ENCODE results near the gene CYFIP2.
"Not testable (repeated sequence)": the region's sequence is repeated elsewhere in the genome, so short reads cannot be mapped to it uniquely, and the experiment has no call there.

Gene CYFIP2

DNA sequence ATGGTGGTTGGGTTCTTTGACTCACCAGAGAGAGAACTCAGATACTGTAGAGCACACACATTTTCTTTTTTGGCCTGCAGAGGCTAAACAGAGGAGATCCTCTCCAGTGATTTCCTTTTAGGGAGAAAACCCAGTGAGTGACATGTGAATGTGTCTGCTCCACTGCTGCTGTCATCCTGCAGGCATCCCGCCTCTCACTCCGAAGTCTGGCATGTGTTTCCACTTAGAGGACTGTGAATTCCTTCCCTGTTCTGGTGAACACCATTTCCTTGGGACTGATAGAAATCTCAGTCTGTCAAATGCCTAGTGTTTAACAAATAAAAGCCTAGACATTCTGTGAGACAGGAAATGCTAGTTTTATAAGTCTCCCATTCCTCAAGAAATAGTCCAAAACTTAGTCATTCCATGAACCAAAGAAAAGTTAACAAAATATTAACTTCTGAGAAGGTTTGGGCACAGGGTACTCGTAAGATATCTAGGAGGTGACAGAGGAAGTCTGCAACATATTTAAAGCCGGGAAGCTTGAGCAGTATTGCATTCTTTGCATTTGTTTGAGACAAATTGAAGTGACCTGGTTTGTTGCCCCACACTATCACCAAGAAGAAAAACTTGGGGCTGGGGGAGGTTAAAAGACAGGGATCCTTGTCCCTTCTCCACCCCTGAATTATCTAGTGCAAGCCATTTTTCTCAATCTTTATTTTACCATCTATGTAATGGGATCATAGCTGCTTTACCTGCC is 119.2 kb downstream of the CYFIP2 start:
- peak overlapping the region; percentile 93 for H3K27ac ChIP-seq (ENCODE audit: low read length)
- peaks cover 7 to 12% of the 10 kb centered on the region in 2 donors for H3K4me1 ChIP-seq (ENCODE audit: control insufficient read depth in 1 of 2, insufficient read depth in 2 of 2, low read length in 2 of 2)
- H3K36me3 ChIP-seq (ENCODE audit: control insufficient read depth in 1 of 2, insufficient read depth in 2 of 2, low read length in 2 of 2) = no peaks in the 10 kb centered on the region
- H3K27me3 ChIP-seq (ENCODE audit: low read depth, low read length) = no peaks in the 10 kb centered on the region
- H3K4me3 ChIP-seq (ENCODE audit: low read depth in 1 of 2, low read length in 2 of 2) = no peak overlapping the region
- H3K9me3 ChIP-seq (ENCODE audit: control insufficient read depth in 1 of 2, low read length in 2 of 2) = no peaks in the 10 kb centered on the region

GRCh38 chr5:157387041-157387563 is 121.2 kb downstream of the CYFIP2 start:
- H3K36me3 ChIP-seq (ENCODE audit: control insufficient read depth in 1 of 2, insufficient read depth in 2 of 2, low read length in 2 of 2) = peaks cover 0 to 4% of the 10 kb centered on the region in 2 donors
- H3K4me1 ChIP-seq (ENCODE audit: control insufficient read depth in 1 of 2, insufficient read depth in 2 of 2, low read length in 2 of 2) = peaks cover 7 to 12% of the 10 kb centered on the region in 2 donors
- no peaks in the 10 kb centered on the region for H3K27me3 ChIP-seq (ENCODE audit: low read depth, low read length)
- no peak overlapping the region for H3K4me3 ChIP-seq (ENCODE audit: low read depth in 1 of 2, low read length in 2 of 2)
- peak overlapping the region; percentile 76 for H3K27ac ChIP-seq (ENCODE audit: low read length)
- no peaks in the 10 kb centered on the region for H3K9me3 ChIP-seq (ENCODE audit: control insufficient read depth in 1 of 2, low read length in 2 of 2)

GRCh38 chr5:157387683-157388093 is 121.8 kb downstream of the CYFIP2 start:
- peak overlapping the region; percentile 76 for H3K27ac ChIP-seq (ENCODE audit: low read length)
- H3K4me1 ChIP-seq (ENCODE audit: control insufficient read depth in 1 of 2, insufficient read depth in 2 of 2, low read length in 2 of 2) = peaks cover 7 to 12% of the 10 kb centered on the region in 2 donors
- no peak overlapping the region for H3K4me3 ChIP-seq (ENCODE audit: low read depth in 1 of 2, low read length in 2 of 2)
- no peaks in the 10 kb centered on the region for H3K9me3 ChIP-seq (ENCODE audit: control insufficient read depth in 1 of 2, low read length in 2 of 2)
- no peaks in the 10 kb centered on the region for H3K27me3 ChIP-seq (ENCODE audit: low read depth, low read length)
- peaks cover 0 to 4% of the 10 kb centered on the region in 2 donors for H3K36me3 ChIP-seq (ENCODE audit: control insufficient read depth in 1 of 2, insufficient read depth in 2 of 2, low read length in 2 of 2)

DNA sequence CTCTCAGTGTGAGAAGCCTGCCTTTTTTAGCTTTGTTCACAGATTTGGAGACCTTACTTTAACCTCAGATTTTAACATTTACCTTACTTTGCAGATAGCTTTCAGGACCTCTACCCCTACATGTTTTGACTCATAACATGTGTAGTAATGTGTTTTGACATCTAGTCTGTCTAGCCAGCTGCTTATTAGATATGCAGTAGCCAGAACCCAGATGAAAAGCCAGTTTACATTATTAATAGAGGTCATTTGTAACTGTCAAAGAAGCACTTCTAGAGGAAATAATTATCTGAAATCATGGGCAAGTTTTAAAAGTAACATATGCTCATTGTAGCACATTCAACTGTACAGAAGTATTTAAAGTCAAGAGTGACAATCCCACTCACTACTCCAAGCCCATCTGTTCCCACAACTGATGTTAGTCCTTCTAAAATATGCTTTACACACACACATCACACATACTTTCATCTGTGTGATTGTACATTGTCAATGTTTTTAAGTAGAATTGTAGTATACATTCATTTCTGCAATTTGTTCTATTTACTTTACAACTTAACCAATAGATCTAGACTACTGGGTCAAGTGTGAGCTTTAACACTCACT is 122.3 kb downstream of the CYFIP2 start:
- no peaks in the 10 kb centered on the region for H3K9me3 ChIP-seq (ENCODE audit: control insufficient read depth in 1 of 2, low read length in 2 of 2)
- no peaks in the 10 kb centered on the region for H3K27me3 ChIP-seq (ENCODE audit: low read depth, low read length)
- H3K36me3 ChIP-seq (ENCODE audit: control insufficient read depth in 1 of 2, insufficient read depth in 2 of 2, low read length in 2 of 2) = peaks cover 0 to 4% of the 10 kb centered on the region in 2 donors
- no peak overlapping the region for H3K4me3 ChIP-seq (ENCODE audit: low read depth in 1 of 2, low read length in 2 of 2)
- peaks cover 7 to 12% of the 10 kb centered on the region in 2 donors for H3K4me1 ChIP-seq (ENCODE audit: control insufficient read depth in 1 of 2, insufficient read depth in 2 of 2, low read length in 2 of 2)
- H3K27ac ChIP-seq (ENCODE audit: low read length) = peak overlapping the region; percentile 76

GRCh38 chr5:157389103-157389502 is 123.2 kb downstream of the CYFIP2 start:
- Histone ChIP-seq H3K27me3 (ENCODE audit: low read depth, low read length) (no peaks in the 10 kb centered on the region), H3K4me3 (ENCODE audit: low read depth in 1 of 2, low read length in 2 of 2) (no peak overlapping the region), H3K36me3 (ENCODE audit: control insufficient read depth in 1 of 2, insufficient read depth in 2 of 2, low read length in 2 of 2) (peaks cover 0 to 4% of the 10 kb centered on the region in 2 donors), H3K4me1 (ENCODE audit: control insufficient read depth in 1 of 2, insufficient read depth in 2 of 2, low read length in 2 of 2) (peaks cover 7 to 8% of the 10 kb centered on the region in 2 donors), H3K9me3 (ENCODE audit: control insufficient read depth in 1 of 2, low read length in 2 of 2) (no peaks in the 10 kb centered on the region), H3K27ac (ENCODE audit: low read length) (no peak overlapping the region)

GRCh38 chr5:157390133-157390532 is 124.2 kb downstream of the CYFIP2 start:
- Histone ChIP-seq H3K27ac (ENCODE audit: low read length) (no peak overlapping the region), H3K27me3 (ENCODE audit: low read depth, low read length) (no peaks in the 10 kb centered on the region), H3K36me3 (ENCODE audit: control insufficient read depth in 1 of 2, insufficient read depth in 2 of 2, low read length in 2 of 2) (peaks cover 0 to 4% of the 10 kb centered on the region in 2 donors), H3K9me3 (ENCODE audit: control insufficient read depth in 1 of 2, low read length in 2 of 2) (no peaks in the 10 kb centered on the region), H3K4me3 (ENCODE audit: low read depth in 1 of 2, low read length in 2 of 2) (no peak overlapping the region), H3K4me1 (ENCODE audit: control insufficient read depth in 1 of 2, insufficient read depth in 2 of 2, low read length in 2 of 2) (peaks cover 4 to 7% of the 10 kb centered on the region in 2 donors)

GRCh38 chr5:157390551-157391297 is 124.8 kb downstream of the CYFIP2 start:
- no peak overlapping the region for H3K27ac ChIP-seq (ENCODE audit: low read length)
- no peaks in the 10 kb centered on the region for H3K27me3 ChIP-seq (ENCODE audit: low read depth, low read length)
- no peak overlapping the region for H3K4me3 ChIP-seq (ENCODE audit: low read depth in 1 of 2, low read length in 2 of 2)
- no peaks in the 10 kb centered on the region for H3K9me3 ChIP-seq (ENCODE audit: control insufficient read depth in 1 of 2, low read length in 2 of 2)
- peaks cover 0 to 4% of the 10 kb centered on the region in 2 donors for H3K36me3 ChIP-seq (ENCODE audit: control insufficient read depth in 1 of 2, insufficient read depth in 2 of 2, low read length in 2 of 2)
- H3K4me1 ChIP-seq (ENCODE audit: control insufficient read depth in 1 of 2, insufficient read depth in 2 of 2, low read length in 2 of 2) = peaks cover 4% of the 10 kb centered on the region in 2 donors

- no peaks in the 10 kb centered on the region for H3K4me1 ChIP-seq (ENCODE audit: control insufficient read depth in 1 of 2, insufficient read depth in 2 of 2, low read length in 2 of 2)
- H3K4me3 ChIP-seq (ENCODE audit: low read depth in 1 of 2, low read length in 2 of 2) = no peak overlapping the region
- no peaks in the 10 kb centered on the region for H3K9me3 ChIP-seq (ENCODE audit: control insufficient read depth in 1 of 2, low read length in 2 of 2)
- H3K27ac ChIP-seq (ENCODE audit: low read length) = no peak overlapping the region
- H3K27me3 ChIP-seq (ENCODE audit: low read depth, low read length) = no peaks in the 10 kb centered on the region
- no peaks in the 10 kb centered on the region for H3K36me3 ChIP-seq (ENCODE audit: control insufficient read depth in 1 of 2, insufficient read depth in 2 of 2, low read length in 2 of 2)
Measured at GRCh38 chr5:157398305-157398704, 132.4 kb downstream of the CYFIP2 start.

DNA sequence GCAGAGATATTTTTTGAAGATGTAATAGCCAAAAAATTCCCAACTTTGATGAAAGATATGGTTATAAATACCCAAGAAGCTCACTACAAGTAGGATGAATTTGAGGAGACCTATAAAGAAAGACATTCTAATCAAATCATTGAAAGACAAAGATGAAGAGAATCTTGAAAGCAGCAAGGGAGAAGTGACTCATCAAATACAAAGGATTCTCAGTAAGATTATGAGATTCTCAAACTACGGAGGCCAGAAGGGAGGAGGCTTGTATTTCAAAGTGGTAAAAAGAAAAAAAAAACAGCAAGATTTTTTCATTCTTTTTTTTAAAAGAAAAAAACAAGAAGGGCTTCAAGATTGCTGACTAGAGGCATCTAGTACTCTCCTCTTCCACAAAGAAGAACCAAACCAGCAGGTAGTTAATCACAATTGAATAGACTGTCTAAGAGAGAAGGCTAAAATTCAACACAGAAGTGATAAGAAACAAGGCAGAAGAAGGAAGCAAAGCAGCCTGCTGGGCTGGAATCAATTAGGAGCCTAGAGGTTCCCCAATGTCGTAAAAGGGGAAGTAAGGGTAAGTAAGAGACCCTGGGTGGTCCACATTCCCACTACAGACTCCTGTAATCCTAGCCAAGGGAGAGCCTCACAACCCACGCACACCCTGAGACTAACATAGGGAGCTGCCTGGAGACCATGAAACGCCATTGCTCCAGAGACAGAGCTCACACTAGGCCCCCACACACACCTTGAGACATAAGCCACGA is 135.0 kb downstream of the CYFIP2 start:
- no peaks in the 10 kb centered on the region for H3K4me1 ChIP-seq (ENCODE audit: control insufficient read depth in 1 of 2, insufficient read depth in 2 of 2, low read length in 2 of 2)
- H3K9me3 ChIP-seq (ENCODE audit: control insufficient read depth in 1 of 2, low read length in 2 of 2) = no peaks in the 10 kb centered on the region
- H3K27me3 ChIP-seq (ENCODE audit: low read depth, low read length) = no peaks in the 10 kb centered on the region
- no peak overlapping the region for H3K27ac ChIP-seq (ENCODE audit: low read length)
- H3K4me3 ChIP-seq (ENCODE audit: low read depth in 1 of 2, low read length in 2 of 2) = no peak overlapping the region
- no peaks in the 10 kb centered on the region for H3K36me3 ChIP-seq (ENCODE audit: control insufficient read depth in 1 of 2, insufficient read depth in 2 of 2, low read length in 2 of 2)

DNA sequence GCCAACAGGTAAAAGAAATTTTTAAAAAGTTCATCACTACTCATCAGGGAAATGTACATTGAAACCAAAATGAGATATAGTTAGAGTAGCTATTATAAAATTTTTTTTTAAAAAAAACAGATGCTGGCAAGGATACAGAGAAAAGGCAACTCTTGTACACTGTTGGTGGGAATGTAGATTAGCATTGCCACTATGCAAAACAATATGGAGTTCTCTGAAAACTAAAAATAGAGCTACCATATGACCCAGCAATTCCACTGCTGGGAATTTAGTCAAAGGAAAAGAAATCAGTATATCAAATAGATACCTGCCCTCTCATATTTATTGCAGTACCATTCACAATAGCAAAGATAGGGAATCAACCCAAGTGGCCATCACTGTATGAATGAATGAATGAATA is 149.9 kb downstream of the CYFIP2 start:
- peaks cover 0 to 6% of the 10 kb centered on the region in 2 donors for H3K9me3 ChIP-seq (ENCODE audit: control insufficient read depth in 1 of 2, low read length in 2 of 2)

GRCh38 chr5:157419521-157419920 is 153.6 kb downstream of the CYFIP2 start:
- H3K4me1 ChIP-seq (ENCODE audit: control insufficient read depth in 1 of 2, insufficient read depth in 2 of 2, low read length in 2 of 2); H3K27me3 ChIP-seq (ENCODE audit: low read depth, low read length); H3K36me3 ChIP-seq (ENCODE audit: control insufficient read depth in 1 of 2, insufficient read depth in 2 of 2, low read length in 2 of 2); H3K4me3 ChIP-seq (ENCODE audit: low read depth in 1 of 2, low read length in 2 of 2); H3K27ac ChIP-seq (ENCODE audit: low read length); H3K9me3 ChIP-seq (ENCODE audit: control insufficient read depth in 1 of 2, low read length in 2 of 2): not testable (repeated sequence)

More for the DNA sequence above, 149.9 kb downstream of the CYFIP2 start:
- no peaks in the 10 kb centered on the region for H3K4me1 ChIP-seq (ENCODE audit: control insufficient read depth in 1 of 2, insufficient read depth in 2 of 2, low read length in 2 of 2)
- H3K36me3 ChIP-seq (ENCODE audit: control insufficient read depth in 1 of 2, insufficient read depth in 2 of 2, low read length in 2 of 2) = no peaks in the 10 kb centered on the region
- no peak overlapping the region for H3K4me3 ChIP-seq (ENCODE audit: low read depth in 1 of 2, low read length in 2 of 2)
- no peaks in the 10 kb centered on the region for H3K27me3 ChIP-seq (ENCODE audit: low read depth, low read length)
- no peak overlapping the region for H3K27ac ChIP-seq (ENCODE audit: low read length)
